Bladder microvascular endothelial cell (primary cell): Measurements from ENCODE around the gene CCT8L2. TPM values are rescaled to one million over a fixed set of nuclear protein-coding genes. Genes with fewer than 3 reads are reported as not detected.

Source experiments
- total RNA-seq: library from RNA; depleted of rRNA; stranded (reverse); fragments of >200 nt; gene quantifications from 2 replicates; pipeline ENCODE4 v1.2.3, GENCODE V29; 2014

Gene CCT8L2, protein sequence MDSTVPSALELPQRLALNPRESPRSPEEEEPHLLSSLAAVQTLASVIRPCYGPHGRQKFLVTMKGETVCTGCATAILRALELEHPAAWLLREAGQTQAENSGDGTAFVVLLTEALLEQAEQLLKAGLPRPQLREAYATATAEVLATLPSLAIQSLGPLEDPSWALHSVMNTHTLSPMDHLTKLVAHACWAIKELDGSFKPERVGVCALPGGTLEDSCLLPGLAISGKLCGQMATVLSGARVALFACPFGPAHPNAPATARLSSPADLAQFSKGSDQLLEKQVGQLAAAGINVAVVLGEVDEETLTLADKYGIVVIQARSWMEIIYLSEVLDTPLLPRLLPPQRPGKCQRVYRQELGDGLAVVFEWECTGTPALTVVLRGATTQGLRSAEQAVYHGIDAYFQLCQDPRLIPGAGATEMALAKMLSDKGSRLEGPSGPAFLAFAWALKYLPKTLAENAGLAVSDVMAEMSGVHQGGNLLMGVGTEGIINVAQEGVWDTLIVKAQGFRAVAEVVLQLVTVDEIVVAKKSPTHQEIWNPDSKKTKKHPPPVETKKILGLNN
- not detected in 2 replicates for total RNA-seq

DNA sequence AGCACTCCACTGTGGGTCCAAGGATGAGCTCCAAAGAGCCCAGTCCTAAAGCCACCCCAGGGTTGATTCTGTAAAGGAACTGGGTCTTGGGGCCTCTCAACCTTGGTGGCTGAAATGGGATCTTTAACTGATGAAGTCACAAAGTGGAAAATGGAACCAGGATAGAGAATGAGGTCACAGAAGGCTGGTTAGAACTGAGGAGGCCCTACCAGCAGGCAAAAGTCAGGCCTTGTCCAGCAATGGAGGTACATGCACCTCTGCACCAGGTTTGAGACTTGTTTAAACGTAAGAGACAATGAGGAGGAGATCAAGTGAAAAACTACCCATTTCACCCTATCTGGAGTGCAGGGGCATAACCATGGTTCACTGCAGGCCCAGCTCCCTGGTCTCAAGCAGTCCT lies at the start of gene CCT8L2:
TSS of gene CCT8L2 (minus strand) at position 101 of the 400 bp plus-strand sequence. CDS start 260 bp downstream, outside the sequence.

Other genes starting within 250 kb of the CCT8L2 start
- gene XKR3, start 232.6 kb upstream of the CCT8L2 start, total RNA-seq, result not detected in 2 replicates